Panc1 (cell line): Measurements from ENCODE around the gene OR9Q1. TPM values are rescaled to one million over a fixed set of nuclear protein-coding genes. Genes with fewer than 3 reads are reported as not detected.

Experiments
- ATAC-seq: fragments of 200-7000 bp; cut with Tn5 transposase; 2 replicates; pipeline ENCODE4 v1.9.1; 2020; ENCODE audit warnings: mild to moderate bottlenecking, moderate library complexity
- BruUV-seq: library from RNA; stranded (reverse); fragments of 400-500 nt; replicated peaks from 2 replicates; lab custom pipeline; 2021; lab: Mats Ljungman, UMichigan
- CTCF ChIA-PET: fragments of 300-600 bp; sonication (Branson Sonifier 250); formaldehyde crosslinking; loops from one replicate; lab custom pipeline; 2022; ENCODE audit warnings: antibody characterized with exemption; lab: Charles Lee
- POLR2A ChIA-PET: fragments of 300-600 bp; sonication (Branson Sonifier 250); formaldehyde crosslinking; loops from one replicate; lab custom pipeline; 2022; ENCODE audit warnings: antibody characterized with exemption; lab: Charles Lee
- DNase-seq: peaks from one replicate; pipeline ENCODE4 v3.0.0-alpha.2; 2010; ENCODE audit warnings: low read depth, low spot score
- H3K27ac ChIP-seq: 2 replicates; pipeline ENCODE4 v1.5.1; 2011; ENCODE audit warnings: mild to moderate bottlenecking, low read length, inconsistent platforms
- H3K27me3 ChIP-seq: fragments of 200-500 bp; sonication (Bioruptor generic); 2 replicates; pipeline ENCODE4 v1.6.0; 2014; ENCODE audit warnings: low read length, inconsistent platforms; ENCODE audit not compliant: control insufficient read depth, insufficient read depth
- H3K36me3 ChIP-seq: fragments of 200-500 bp; sonication (Bioruptor generic); 2 replicates; pipeline ENCODE4 v1.5.1; 2014; ENCODE audit warnings: inconsistent platforms, mild to moderate bottlenecking, low read length, moderate library complexity; ENCODE audit not compliant: control insufficient read depth, insufficient read depth
- H3K4me1 ChIP-seq: 2 replicates; pipeline ENCODE4 v1.5.1; 2011; ENCODE audit warnings: inconsistent platforms, mild to moderate bottlenecking, low read length, moderate library complexity; ENCODE audit not compliant: control insufficient read depth, insufficient read depth
- H3K4me3 ChIP-seq, 2 experiments: 2 replicates each; pipeline ENCODE4 v1.5.1; 2011 to 2012; ENCODE audit warnings: low read depth in 2 of 2, low read length in 2 of 2, mild to moderate bottlenecking in 2 of 2, inconsistent platforms in 1 of 2, moderate library complexity in 1 of 2
- H3K9me3 ChIP-seq: fragments of 200-500 bp; sonication (Bioruptor generic); 2 replicates; pipeline ENCODE4 v1.5.1; 2014; ENCODE audit warnings: low read depth, mild to moderate bottlenecking, inconsistent platforms, low read length, moderate library complexity; ENCODE audit not compliant: control insufficient read depth, insufficient read depth
- POLR2AphosphoS5 ChIP-seq: IDR thresholded peaks from 2 replicates; pipeline ENCODE4 v1.6.1; 2012; ENCODE audit warnings: mild to moderate bottlenecking, low read depth, low read length, moderate library complexity
- SIN3A ChIP-seq: IDR thresholded peaks from 2 replicates; pipeline ENCODE4 v1.6.1; 2012; ENCODE audit warnings: low read depth, mild to moderate bottlenecking, low read length, moderate library complexity, borderline replicate concordance; ENCODE audit not compliant: insufficient read depth
- TCF7L2 ChIP-seq: IDR thresholded peaks from 2 replicates; pipeline ENCODE4 v1.6.1; 2011; ENCODE audit warnings: mild to moderate bottlenecking, low read depth, low read length, inconsistent platforms
- in situ Hi-C: cut with HindIII; loops from 2 replicates; pipeline ENCODE4 v1.10.0; 2016; ENCODE audit warnings: low sequenced_read_pairs, low pct_unique_long_range_greater_than_20kb
- intact Hi-C: fragments of 100-400 bp; cut with micrococcal nuclease; formaldehyde crosslinking; loops from one replicate; pipeline ENCODE4 v1.10.0; 2022; ENCODE audit not compliant: unreplicated experiment
- total RNA-seq: library from RNA; stranded (reverse); gene quantifications from one replicate; pipeline ENCODE4 v1.2.1, GENCODE V29; 2021; ENCODE audit not compliant: unreplicated experiment
- TF ChIP-seq, protein P1 (sequence below), 2 experiments: IDR thresholded peaks; 2 replicates each; pipeline ENCODE4 v1.6.1; 2011 to 2012; ENCODE audit warnings: low read depth in 2 of 2, control low read depth in 1 of 2, low read length in 1 of 2, mild to moderate bottlenecking in 1 of 2, moderate library complexity in 1 of 2; ENCODE audit not compliant: insufficient read depth in 1 of 2
- TF ChIP-seq, protein P2 (sequence below): fragments of 450-650 bp; IDR thresholded peaks from 2 replicates; pipeline ENCODE4 v1.5.1; 2017; ENCODE audit warnings: mild to moderate bottlenecking

Gene OR9Q1
- total RNA-seq, 1 experiment from 2014 or later: not detected

DNA sequence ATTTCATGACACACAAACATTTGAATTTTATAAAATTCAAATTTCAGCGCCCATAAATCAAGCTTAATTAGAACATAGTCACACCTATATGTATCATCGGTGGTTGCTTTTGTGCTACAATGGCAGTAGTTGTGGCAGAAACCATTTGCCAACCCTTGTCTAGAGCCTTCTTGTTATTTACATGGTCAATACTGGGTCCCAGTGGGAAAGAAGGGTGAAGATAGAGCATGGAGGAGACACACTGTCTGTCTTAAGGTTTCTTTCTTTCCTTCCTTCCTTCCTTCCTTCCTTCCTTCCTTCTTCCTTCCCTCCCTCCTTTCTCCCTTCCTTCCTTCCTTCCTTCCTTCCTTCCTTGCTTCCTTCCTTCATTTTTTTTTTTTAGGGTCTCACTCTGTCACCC is 10.8 kb downstream of the OR9Q1 start:
- intact Hi-C loops: no loop called here
- TF ChIP-seq, protein P1, sequence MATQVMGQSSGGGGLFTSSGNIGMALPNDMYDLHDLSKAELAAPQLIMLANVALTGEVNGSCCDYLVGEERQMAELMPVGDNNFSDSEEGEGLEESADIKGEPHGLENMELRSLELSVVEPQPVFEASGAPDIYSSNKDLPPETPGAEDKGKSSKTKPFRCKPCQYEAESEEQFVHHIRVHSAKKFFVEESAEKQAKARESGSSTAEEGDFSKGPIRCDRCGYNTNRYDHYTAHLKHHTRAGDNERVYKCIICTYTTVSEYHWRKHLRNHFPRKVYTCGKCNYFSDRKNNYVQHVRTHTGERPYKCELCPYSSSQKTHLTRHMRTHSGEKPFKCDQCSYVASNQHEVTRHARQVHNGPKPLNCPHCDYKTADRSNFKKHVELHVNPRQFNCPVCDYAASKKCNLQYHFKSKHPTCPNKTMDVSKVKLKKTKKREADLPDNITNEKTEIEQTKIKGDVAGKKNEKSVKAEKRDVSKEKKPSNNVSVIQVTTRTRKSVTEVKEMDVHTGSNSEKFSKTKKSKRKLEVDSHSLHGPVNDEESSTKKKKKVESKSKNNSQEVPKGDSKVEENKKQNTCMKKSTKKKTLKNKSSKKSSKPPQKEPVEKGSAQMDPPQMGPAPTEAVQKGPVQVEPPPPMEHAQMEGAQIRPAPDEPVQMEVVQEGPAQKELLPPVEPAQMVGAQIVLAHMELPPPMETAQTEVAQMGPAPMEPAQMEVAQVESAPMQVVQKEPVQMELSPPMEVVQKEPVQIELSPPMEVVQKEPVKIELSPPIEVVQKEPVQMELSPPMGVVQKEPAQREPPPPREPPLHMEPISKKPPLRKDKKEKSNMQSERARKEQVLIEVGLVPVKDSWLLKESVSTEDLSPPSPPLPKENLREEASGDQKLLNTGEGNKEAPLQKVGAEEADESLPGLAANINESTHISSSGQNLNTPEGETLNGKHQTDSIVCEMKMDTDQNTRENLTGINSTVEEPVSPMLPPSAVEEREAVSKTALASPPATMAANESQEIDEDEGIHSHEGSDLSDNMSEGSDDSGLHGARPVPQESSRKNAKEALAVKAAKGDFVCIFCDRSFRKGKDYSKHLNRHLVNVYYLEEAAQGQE (IDR thresholded peaks at IDR 0.05; ENCODE audit: insufficient read depth in 1 of 2, low read depth in 2 of 2, low read length in 1 of 2): no peak
- no peak for TF ChIP-seq POLR2AphosphoS5
- TF ChIP-seq, protein P2, sequence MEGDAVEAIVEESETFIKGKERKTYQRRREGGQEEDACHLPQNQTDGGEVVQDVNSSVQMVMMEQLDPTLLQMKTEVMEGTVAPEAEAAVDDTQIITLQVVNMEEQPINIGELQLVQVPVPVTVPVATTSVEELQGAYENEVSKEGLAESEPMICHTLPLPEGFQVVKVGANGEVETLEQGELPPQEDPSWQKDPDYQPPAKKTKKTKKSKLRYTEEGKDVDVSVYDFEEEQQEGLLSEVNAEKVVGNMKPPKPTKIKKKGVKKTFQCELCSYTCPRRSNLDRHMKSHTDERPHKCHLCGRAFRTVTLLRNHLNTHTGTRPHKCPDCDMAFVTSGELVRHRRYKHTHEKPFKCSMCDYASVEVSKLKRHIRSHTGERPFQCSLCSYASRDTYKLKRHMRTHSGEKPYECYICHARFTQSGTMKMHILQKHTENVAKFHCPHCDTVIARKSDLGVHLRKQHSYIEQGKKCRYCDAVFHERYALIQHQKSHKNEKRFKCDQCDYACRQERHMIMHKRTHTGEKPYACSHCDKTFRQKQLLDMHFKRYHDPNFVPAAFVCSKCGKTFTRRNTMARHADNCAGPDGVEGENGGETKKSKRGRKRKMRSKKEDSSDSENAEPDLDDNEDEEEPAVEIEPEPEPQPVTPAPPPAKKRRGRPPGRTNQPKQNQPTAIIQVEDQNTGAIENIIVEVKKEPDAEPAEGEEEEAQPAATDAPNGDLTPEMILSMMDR: no peak
- no peak for TF ChIP-seq TCF7L2
- no peak for TF ChIP-seq SIN3A
- no peak overlapping the region for H3K4me3 ChIP-seq
- H3K36me3 ChIP-seq: no peaks in the 10 kb centered on the region
- no peaks in the 10 kb centered on the region; the same call in 1 of the 2 replicates for H3K27me3 ChIP-seq
- CTCF ChIA-PET: no interaction called here
- H3K9me3 ChIP-seq: no peaks in the 10 kb centered on the region
- H3K27ac ChIP-seq: no peak overlapping the region
- H3K4me1 ChIP-seq: no peaks in the 10 kb centered on the region
- DNase-seq (no peak), ATAC-seq (no peak)
- in situ Hi-C loops: no loop called here
- BruUV-seq: no TSS peak
- POLR2A ChIA-PET: no interaction called here

DNA sequence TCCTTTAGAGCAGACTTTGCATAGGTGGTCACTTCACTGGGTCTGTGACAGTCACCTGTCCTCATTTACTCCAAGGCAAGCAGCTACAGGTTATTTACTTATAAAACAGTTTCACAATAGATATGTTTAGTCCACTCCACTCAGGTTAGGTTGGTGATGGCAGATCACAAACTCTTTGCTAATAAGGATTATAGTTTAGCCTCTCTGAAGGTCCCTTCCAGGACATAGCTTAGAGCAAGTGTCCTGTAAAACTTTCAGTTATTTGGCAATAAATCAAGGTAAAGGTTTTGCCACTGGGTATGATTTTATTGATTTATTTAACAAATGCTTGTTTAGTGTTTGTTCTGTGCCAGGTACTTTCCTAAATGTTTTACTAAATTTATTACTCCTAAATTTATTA is 15.9 kb downstream of the OR9Q1 start:
- intact Hi-C loops (no loop called here), in situ Hi-C loops (no loop called here)
- H3K27me3 ChIP-seq: no peaks in the 10 kb centered on the region; the same call in 1 of the 2 replicates
- no peaks in the 10 kb centered on the region for H3K36me3 ChIP-seq
- TF ChIP-seq, protein P2: no peak
- no peak for TF ChIP-seq SIN3A
- TF ChIP-seq TCF7L2: no peak
- TF ChIP-seq, protein P1 (IDR thresholded peaks at IDR 0.05; ENCODE audit: insufficient read depth in 1 of 2, low read depth in 2 of 2, low read length in 1 of 2): no peak
- TF ChIP-seq POLR2AphosphoS5: no peak
- no peaks in the 10 kb centered on the region for H3K4me1 ChIP-seq
- ATAC-seq (no peak), DNase-seq (no peak)
- BruUV-seq: no TSS peak
- no peaks in the 10 kb centered on the region for H3K9me3 ChIP-seq
- CTCF ChIA-PET: no interaction called here
- H3K27ac ChIP-seq: no peak overlapping the region
- POLR2A ChIA-PET: no interaction called here
- H3K4me3 ChIP-seq: no peak overlapping the region
